Aorta (tissue), 5 donors: Measurements from ENCODE around the gene PMVK. TPM values are rescaled to one million over a fixed set of nuclear protein-coding genes. Genes with fewer than 3 reads are reported as not detected.

ENCODE experiments used
- ATAC-seq: fragments of 200-7000 bp; cut with Tn5 transposase; one replicate; pipeline ENCODE4 v1.9.1; 2022; ENCODE audit warnings: moderate library complexity; ENCODE audit not compliant: low FRiP score
- DNase-seq, 2 donors: peaks; one replicate each; pipeline ENCODE4 v3.0.0-alpha.2; 2020
- H3K27ac ChIP-seq, 2 donors: one replicate each; pipeline ENCODE4 v1.5.1; 2013; ENCODE audit warnings: low read length in 2 of 2, mild to moderate bottlenecking in 2 of 2, moderate library complexity in 2 of 2, control low read depth in 1 of 2, inconsistent platforms in 1 of 2, low read depth in 1 of 2
- H3K27me3 ChIP-seq, 2 donors: one replicate each; pipeline ENCODE4 v1.6.1; 2013; ENCODE audit warnings: control low read depth in 1 of 2, low read length in 1 of 2, mild to moderate bottlenecking in 1 of 2, moderate library complexity in 1 of 2; ENCODE audit not compliant: insufficient read depth in 2 of 2, control insufficient read depth in 1 of 2
- H3K36me3 ChIP-seq, 2 donors: one replicate each; pipeline ENCODE4 v1.6.1; 2013; ENCODE audit warnings: control low read depth in 1 of 2, low read length in 1 of 2, mild to moderate bottlenecking in 1 of 2; ENCODE audit not compliant: insufficient read depth in 2 of 2, control insufficient read depth in 1 of 2
- H3K4me1 ChIP-seq, 2 donors: one replicate each; pipeline ENCODE4 v1.6.1; 2013; ENCODE audit warnings: low read length in 2 of 2, control low read depth in 1 of 2, mild to moderate bottlenecking in 1 of 2, moderate library complexity in 1 of 2; ENCODE audit not compliant: insufficient read depth in 2 of 2, control insufficient read depth in 1 of 2
- H3K4me3 ChIP-seq, 2 donors: one replicate each; pipeline ENCODE4 v1.5.1; 2013; ENCODE audit warnings: low read length in 2 of 2, control low read depth in 1 of 2, mild to moderate bottlenecking in 1 of 2
- H3K9me3 ChIP-seq: one replicate; pipeline ENCODE4 v1.6.1; 2013; ENCODE audit warnings: mild to moderate bottlenecking, low read length; ENCODE audit not compliant: control insufficient read depth
- WGBS, 2 donors: extraction: QIAGEN DNeasy Blood & Tissue Kit; methylation state at CpG; one replicate each; pipeline ENCODE4 v1.1.7; 2013; 5-methylcytosine and 5-hydroxymethylcytosine counted together
- intact Hi-C, 2 donors: fragments of 100-400 bp; cut with DNase I; formaldehyde crosslinking; loops; one replicate each; pipeline versions ENCODE4 v1.14.2 to v1.15.0; 2022
- polyA plus RNA-seq, 2 donors: library from polyadenylated mRNA; stranded (reverse); fragments of 200-250 nt; gene quantifications; one replicate each; pipeline ENCODE4 v1.2.3, GENCODE V29; 2013
- total RNA-seq, 2 donors: library from RNA; stranded (reverse); fragmentation: NEBNext Ultra II Directional; extraction: Animal tissue kit (Norgen Biotek cat#: 25700); gene quantifications; one replicate each; pipeline ENCODE4 v1.2.1, GENCODE V29; 2021
- donor health status: healthy with polysubstance abuse.
- donor health status: Bipolar disorder and iron deficiency.
- donor health status: DM: no; HTN: no; CAD: no.
- donor health status: DM: no; HTN: no; CAD: no.
- donor health status: DM: yes; HTN: yes; CAD: no.

Gene PMVK
- total and polyA plus RNA-seq, 4 donors, result 21.9 to 52.7 (median 33.8) TPM

- no peak overlapping the region for H3K4me3 ChIP-seq
- no peak for ATAC-seq
- intact Hi-C loops, result no loop called here
- no peaks in the 10 kb centered on the region for H3K4me1 ChIP-seq
- H3K27me3 ChIP-seq, result no peaks in the 10 kb centered on the region
- H3K9me3 ChIP-seq, result no peaks in the 10 kb centered on the region
- H3K36me3 ChIP-seq, result no peaks in the 10 kb centered on the region
- 59 to 62% methylated on average over 6 of the region's 6 CpGs for WGBS, 2 donors
- no peak for DNase-seq
- no peak overlapping the region for H3K27ac ChIP-seq
Measured at GRCh38 chr1:154884869-154885701, 51.4 kb downstream of the PMVK start.

GRCh38 chr1:154883919-154884868 lies 52.3 kb downstream of the PMVK start:
- intact Hi-C loops, result no loop called here
- Histone ChIP-seq H3K27me3 (no peaks in the 10 kb centered on the region), H3K4me3 (no peak overlapping the region), H3K27ac (no peak overlapping the region), H3K36me3 (no peaks in the 10 kb centered on the region), H3K9me3 (no peaks in the 10 kb centered on the region), H3K4me1 (no peaks in the 10 kb centered on the region)
- DNase-seq (no peak), ATAC-seq (no peak)
- 74 to 76% methylated on average over 15 of the region's 15 CpGs for WGBS, 2 donors

- no peaks in the 10 kb centered on the region for H3K4me1 ChIP-seq
- intact Hi-C loops, result no loop called here
- H3K27me3 ChIP-seq, result no peaks in the 10 kb centered on the region
- ATAC-seq (no peak), DNase-seq (no peak)
- WGBS, 2 donors, result 70% methylated on average over 10 of the region's 10 CpGs
- H3K9me3 ChIP-seq, result no peaks in the 10 kb centered on the region
- no peaks in the 10 kb centered on the region for H3K36me3 ChIP-seq
- H3K27ac ChIP-seq, result no peak overlapping the region
- no peak overlapping the region for H3K4me3 ChIP-seq
Measured at GRCh38 chr1:154881820-154882535, 54.5 kb downstream of the PMVK start.

- intact Hi-C loops, result no loop called here
Measured at GRCh38 chr1:154880671-154881070, 55.8 kb downstream of the PMVK start.

GRCh38 chr1:154879038-154879421 lies 57.5 kb downstream of the PMVK start:
- H3K4me3 ChIP-seq, result no peak overlapping the region
- intact Hi-C loops, result loop anchor here (2.0 to 5.0 kb wide), 2 partner anchors 320 to 397 kb away; partner anchors contain the start of gene UBE2Q1 (in 2 of the 2)
- 75% methylated on average over 16 of the region's 16 CpGs for WGBS, 2 donors
- no peak for ATAC-seq
- no peak overlapping the region for H3K27ac ChIP-seq
- H3K36me3 ChIP-seq, result no peaks in the 10 kb centered on the region
- no peaks in the 10 kb centered on the region for H3K9me3 ChIP-seq
- peak in 1 of 2 donors; percentile 63 for DNase-seq
- H3K4me1 ChIP-seq, result no peaks in the 10 kb centered on the region
- no peaks in the 10 kb centered on the region for H3K27me3 ChIP-seq

More at GRCh38 chr1:154880671-154881070, 55.8 kb downstream of the PMVK start:
- DNase-seq, result no peak
- WGBS, 2 donors, result 68 to 74% methylated on average over 5 of the region's 5 CpGs
- H3K9me3 ChIP-seq, result no peaks in the 10 kb centered on the region
- no peak for ATAC-seq
- H3K36me3 ChIP-seq, result no peaks in the 10 kb centered on the region
- no peaks in the 10 kb centered on the region for H3K27me3 ChIP-seq
- H3K4me1 ChIP-seq, result no peaks in the 10 kb centered on the region
- H3K27ac ChIP-seq, result no peak overlapping the region
- no peak overlapping the region for H3K4me3 ChIP-seq

GRCh38 chr1:154878371-154879037 lies 58.0 kb downstream of the PMVK start:
- H3K4me1 ChIP-seq, result no peaks in the 10 kb centered on the region
- DNase-seq (peak; percentile 78 to 92), ATAC-seq (peak; percentile 87)
- 22 to 28% methylated on average over 16 to 20 of the region's 20 CpGs for WGBS, 2 donors
- H3K27me3 ChIP-seq, result no peaks in the 10 kb centered on the region
- no peak overlapping the region for H3K4me3 ChIP-seq
- intact Hi-C loops, result loop anchor here (1.0 to 5.0 kb wide), 3 partner anchors 209 to 396 kb away; partner anchors contain the start of gene UBE2Q1 (in 2 of the 2)
- H3K9me3 ChIP-seq, result no peaks in the 10 kb centered on the region
- H3K27ac ChIP-seq, result no peak overlapping the region
- no peaks in the 10 kb centered on the region for H3K36me3 ChIP-seq

GRCh38 chr1:154877370-154877974 lies 59.0 kb downstream of the PMVK start:
- peak in 1 of 2 donors; percentile 19 for DNase-seq
- 48 to 49% methylated on average over 17 of the region's 17 CpGs for WGBS, 2 donors

More at GRCh38 chr1:154877370-154877974, 59.0 kb downstream of the PMVK start:
- no peak for ATAC-seq
- Histone ChIP-seq H3K9me3 (no peaks in the 10 kb centered on the region), H3K27me3 (peaks cover 0 to 1% of the 10 kb centered on the region in 2 donors), H3K4me1 (no peaks in the 10 kb centered on the region), H3K27ac (no peak overlapping the region), H3K4me3 (no peak overlapping the region), H3K36me3 (no peaks in the 10 kb centered on the region)
- intact Hi-C loops, result loop anchor here (5.0 kb wide), 1 partner anchor 395 kb away; no protein-coding TSS in a partner anchor
